Cardiac muscle cell (in vitro differentiated cells and primary cell): ENCODE data around the gene PRRC2B. TPM values are rescaled to one million over a fixed set of nuclear protein-coding genes. Genes with fewer than 3 reads are reported as not detected.
A peak's percentile ranks its signal among the peaks of the same experiment; 100 is the strongest.
"Not testable (repeated sequence)": the region's sequence is repeated elsewhere in the genome, so short reads cannot be mapped to it uniquely, and the experiment has no call there.

Experiments used
- DNase-seq, 2 donors: peaks; one replicate each; pipeline versions ENCODE4 v3.0.0 to v3.0.0-alpha.2; 2010 to 2017; ENCODE audit warnings: low read depth in 1 of 2, low spot score in 1 of 2
- H3K27ac ChIP-seq: fragments of 200-600 bp; sonication (generic); 2 replicates; pipeline ENCODE4 v1.5.1; 2016
- H3K27me3 ChIP-seq: fragments of 200-600 bp; sonication (generic); 2 replicates; pipeline ENCODE4 v1.6.0; 2016; ENCODE audit warnings: control low read depth
- H3K36me3 ChIP-seq: fragments of 200-600 bp; sonication (generic); 2 replicates; pipeline ENCODE4 v1.5.1; 2016; ENCODE audit warnings: control low read depth
- H3K4me1 ChIP-seq: fragments of 200-600 bp; sonication (generic); 2 replicates; pipeline ENCODE4 v1.8.1; 2017; ENCODE audit warnings: low read depth, mild to moderate bottlenecking, mixed run types
- H3K4me3 ChIP-seq: fragments of 200-600 bp; sonication (generic); 2 replicates; pipeline ENCODE4 v1.5.1; 2016; ENCODE audit warnings: mild to moderate bottlenecking
- H3K9me3 ChIP-seq: fragments of 200-600 bp; sonication (generic); 2 replicates; pipeline ENCODE4 v1.5.1; 2017; ENCODE audit warnings: low read depth, mild to moderate bottlenecking, control low read depth
- CTCF ChIP-seq: IDR thresholded peaks from 2 replicates; pipeline ENCODE4 v1.5.1; 2012; ENCODE audit warnings: low read depth, mild to moderate bottlenecking, low read length
- polyA plus RNA-seq: library from polyadenylated mRNA; unstranded; fragments of >200 nt; fragmentation: Nextera tagmentation; extraction: Ambion mirVana; gene quantifications from 2 replicates; pipeline ENCODE4 v1.2.1, GENCODE V29; 2016
- total RNA-seq: library from RNA; depleted of rRNA; stranded (reverse); fragments of >200 nt; gene quantifications from 2 replicates; pipeline ENCODE4 v1.2.3, GENCODE V29; 2016

PRRC2B gene
- total and polyA plus RNA-seq, 2 experiments from 2014 or later, result 71.1 to 259 TPM

- no peaks in the 10 kb centered on the region for H3K4me1 ChIP-seq
- no peaks in the 10 kb centered on the region for H3K27me3 ChIP-seq
- H3K4me3 ChIP-seq, result no peak overlapping the region
- no peaks in the 10 kb centered on the region for H3K36me3 ChIP-seq
- no peaks in the 10 kb centered on the region for H3K9me3 ChIP-seq
- TF ChIP-seq CTCF, result no peak
- DNase-seq, result no peak
- no peak overlapping the region for H3K27ac ChIP-seq
Observed at GRCh38 chr9:131349522-131349880, 44.4 kb upstream of the PRRC2B start.

GRCh38 chr9:131349881-131350563 is 43.9 kb upstream of the PRRC2B start:
- no peak overlapping the region for H3K4me3 ChIP-seq

GRCh38 chr9:131356479-131356878 is 37.4 kb upstream of the PRRC2B start:
- H3K27me3 ChIP-seq, H3K27ac ChIP-seq, H3K4me1 ChIP-seq, H3K4me3 ChIP-seq, H3K36me3 ChIP-seq, H3K9me3 ChIP-seq: not testable (repeated sequence)
- peak in 1 of 2 donors; percentile 45 for DNase-seq

More at GRCh38 chr9:131349881-131350563, 43.9 kb upstream of the PRRC2B start:
- Histone ChIP-seq H3K9me3 (no peaks in the 10 kb centered on the region), H3K4me1 (no peaks in the 10 kb centered on the region), H3K27ac (no peak overlapping the region), H3K36me3 (no peaks in the 10 kb centered on the region), H3K27me3 (no peaks in the 10 kb centered on the region)
- peak; percentile 89 for TF ChIP-seq CTCF
- DNase-seq, result peak; percentile 87 to 90

- Histone ChIP-seq H3K4me3 (no peak overlapping the region), H3K36me3 (no peaks in the 10 kb centered on the region), H3K27ac (no peak overlapping the region), H3K9me3 (no peaks in the 10 kb centered on the region), H3K4me1 (no peaks in the 10 kb centered on the region), H3K27me3 (no peaks in the 10 kb centered on the region)
- no peak for TF ChIP-seq CTCF
- DNase-seq, result no peak
Observed at GRCh38 chr9:131358556-131358955, 35.3 kb upstream of the PRRC2B start.

- DNase-seq, result peak in 1 of 2 donors; percentile 21
- Histone ChIP-seq H3K36me3 (no peaks in the 10 kb centered on the region), H3K27ac (no peak overlapping the region), H3K4me3 (no peak overlapping the region), H3K27me3 (no peaks in the 10 kb centered on the region), H3K4me1 (no peaks in the 10 kb centered on the region), H3K9me3 (no peaks in the 10 kb centered on the region)
- TF ChIP-seq CTCF, result no peak
Observed at GRCh38 chr9:131361202-131361833, 32.6 kb upstream of the PRRC2B start.

GRCh38 chr9:131365546-131365945 is 28.3 kb upstream of the PRRC2B start:
- Histone ChIP-seq H3K27me3 (no peaks in the 10 kb centered on the region), H3K4me1 (no peaks in the 10 kb centered on the region), H3K4me3 (no peak overlapping the region), H3K9me3 (no peaks in the 10 kb centered on the region), H3K36me3 (no peaks in the 10 kb centered on the region), H3K27ac (no peak overlapping the region)
- DNase-seq, result no peak
- no peak for TF ChIP-seq CTCF
